Measurements from ENCODE around the gene ZBTB1.
"Not testable (repeated sequence)": the region's sequence is repeated elsewhere in the genome, so short reads cannot be mapped to it uniquely, and the experiment has no call there.

Gene ZBTB1

DNA sequence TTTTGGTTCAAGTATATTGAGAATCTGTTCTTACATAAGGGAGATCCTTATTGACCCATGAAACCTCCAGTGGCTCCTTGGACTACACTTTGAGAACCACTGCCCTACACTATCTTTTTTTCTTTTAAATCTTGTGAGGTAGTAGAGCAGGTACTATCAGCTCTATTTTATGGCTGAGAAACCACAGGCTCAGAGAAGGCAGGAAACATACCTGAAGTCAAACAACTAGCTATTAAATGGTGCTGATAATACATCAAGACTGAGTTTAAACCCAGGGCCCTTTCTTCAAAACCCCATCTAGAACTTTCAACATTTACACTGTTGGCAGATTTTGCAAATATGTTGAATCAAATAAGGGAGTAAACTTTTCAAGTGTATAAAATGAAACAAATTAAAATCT is 7.8 kb upstream of the ZBTB1 start:
- no peak for DNase-seq (ENCODE audit: low read depth in 3 of 3, low spot score in 1 of 3)

DNA sequence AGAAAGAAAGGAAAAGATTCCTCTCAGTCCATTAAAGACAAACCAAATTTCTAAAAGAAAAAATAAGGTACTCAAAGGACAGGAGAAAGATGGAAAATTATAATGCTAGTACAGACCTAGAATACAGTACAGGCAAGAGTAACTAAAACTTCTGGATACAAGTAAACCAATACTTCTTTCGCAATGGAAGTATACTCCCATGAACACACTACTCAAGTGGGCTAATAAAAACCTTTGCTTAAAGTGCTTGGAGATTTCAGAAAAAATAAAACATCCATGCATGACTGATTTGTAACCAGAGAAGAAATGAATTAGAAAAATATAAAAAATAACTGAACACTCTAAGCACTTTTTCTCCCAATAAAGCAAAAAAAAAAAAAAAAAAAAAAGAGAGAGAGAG is 4.5 kb upstream of the ZBTB1 start:
- no peak for DNase-seq (ENCODE audit: low read depth in 3 of 3, low spot score in 1 of 3)

DNA sequence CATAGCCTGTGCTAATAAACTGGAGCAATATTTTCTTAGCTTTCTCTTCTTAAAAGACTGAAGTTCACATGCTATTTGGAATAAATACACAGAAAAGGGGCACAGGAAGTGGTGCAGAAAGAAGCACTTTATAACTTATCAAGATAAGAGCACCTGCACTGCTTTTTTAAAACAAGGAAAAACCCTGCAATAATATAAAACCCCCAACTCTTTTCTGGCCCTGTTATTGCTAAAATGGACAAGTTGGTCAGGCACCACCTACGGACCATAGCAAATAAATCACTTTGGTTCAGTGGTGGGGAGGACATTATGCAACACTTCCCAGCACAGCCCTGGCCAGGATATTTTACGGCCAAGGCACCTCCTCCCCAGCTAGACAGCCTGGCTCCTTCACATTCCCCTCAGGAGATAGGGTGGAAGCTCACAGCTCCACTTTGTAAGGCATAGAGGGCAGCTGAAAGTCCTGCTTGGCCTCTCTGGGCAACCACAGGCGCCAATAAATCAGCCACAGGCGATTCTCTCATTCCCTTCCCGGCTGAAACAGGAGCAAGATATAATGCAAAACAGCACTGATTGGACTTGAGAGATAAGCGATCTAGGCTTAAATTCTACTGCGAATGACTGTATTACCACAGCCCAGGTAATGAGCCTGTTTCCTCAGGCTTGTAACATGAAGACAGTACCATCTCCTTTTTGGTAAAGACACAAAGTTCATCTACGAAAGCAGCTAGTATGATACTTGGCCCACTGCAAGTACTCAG is 3.0 kb upstream of the ZBTB1 start:
- no peak for DNase-seq (ENCODE audit: low read depth in 3 of 3, low spot score in 1 of 3)

DNA sequence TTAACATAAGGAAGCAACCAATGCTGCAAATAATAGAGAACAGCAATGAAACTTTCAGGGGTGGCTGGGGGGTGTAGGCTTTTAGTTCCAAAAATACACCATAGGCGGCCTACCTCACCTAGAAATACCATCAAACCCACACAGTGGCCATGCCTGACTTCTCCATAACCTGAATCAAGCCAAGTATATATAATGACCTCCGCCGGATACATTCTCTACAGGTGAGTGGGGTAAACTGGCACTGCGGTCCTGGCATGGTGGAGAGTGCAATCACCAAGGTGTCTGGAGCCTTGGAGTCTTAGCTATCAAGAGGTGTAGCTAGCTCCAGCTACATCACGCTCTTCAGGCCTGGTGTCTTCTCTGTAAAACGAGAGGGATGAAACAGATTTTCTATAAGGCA is 2.1 kb upstream of the ZBTB1 start:
- DNase-seq (ENCODE audit: low read depth in 3 of 3, low spot score in 1 of 3) = no peak

DNA sequence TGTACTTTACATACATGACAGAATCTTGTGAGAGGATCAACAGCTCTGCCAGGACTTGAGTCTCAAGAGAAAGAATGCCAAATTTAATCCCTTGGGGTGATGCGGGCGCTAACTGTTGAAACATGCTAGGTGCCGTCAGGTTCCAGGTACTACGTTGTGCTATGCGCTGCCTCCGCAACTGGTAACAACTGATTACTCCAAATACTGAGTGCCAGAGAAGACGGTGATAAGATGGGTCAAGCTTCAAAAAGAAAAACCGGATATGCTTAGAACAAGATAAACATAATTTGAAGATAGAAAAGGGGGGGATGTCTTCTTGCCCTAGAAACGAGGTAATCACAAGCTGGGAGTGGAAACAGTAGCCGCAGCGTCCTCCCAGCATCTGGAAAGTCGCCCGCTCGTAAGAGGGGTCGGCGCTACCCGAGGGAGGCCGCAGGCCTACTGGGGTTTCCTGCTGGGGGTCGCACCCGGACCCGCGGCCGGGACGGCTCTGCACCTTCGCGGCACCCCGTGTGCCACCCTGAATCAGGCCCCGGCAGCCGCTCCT is 1.6 kb upstream of the ZBTB1 start:
- peak in 1 of 3 donors; percentile 18 for DNase-seq (ENCODE audit: low read depth in 3 of 3, low spot score in 1 of 3)

DNA sequence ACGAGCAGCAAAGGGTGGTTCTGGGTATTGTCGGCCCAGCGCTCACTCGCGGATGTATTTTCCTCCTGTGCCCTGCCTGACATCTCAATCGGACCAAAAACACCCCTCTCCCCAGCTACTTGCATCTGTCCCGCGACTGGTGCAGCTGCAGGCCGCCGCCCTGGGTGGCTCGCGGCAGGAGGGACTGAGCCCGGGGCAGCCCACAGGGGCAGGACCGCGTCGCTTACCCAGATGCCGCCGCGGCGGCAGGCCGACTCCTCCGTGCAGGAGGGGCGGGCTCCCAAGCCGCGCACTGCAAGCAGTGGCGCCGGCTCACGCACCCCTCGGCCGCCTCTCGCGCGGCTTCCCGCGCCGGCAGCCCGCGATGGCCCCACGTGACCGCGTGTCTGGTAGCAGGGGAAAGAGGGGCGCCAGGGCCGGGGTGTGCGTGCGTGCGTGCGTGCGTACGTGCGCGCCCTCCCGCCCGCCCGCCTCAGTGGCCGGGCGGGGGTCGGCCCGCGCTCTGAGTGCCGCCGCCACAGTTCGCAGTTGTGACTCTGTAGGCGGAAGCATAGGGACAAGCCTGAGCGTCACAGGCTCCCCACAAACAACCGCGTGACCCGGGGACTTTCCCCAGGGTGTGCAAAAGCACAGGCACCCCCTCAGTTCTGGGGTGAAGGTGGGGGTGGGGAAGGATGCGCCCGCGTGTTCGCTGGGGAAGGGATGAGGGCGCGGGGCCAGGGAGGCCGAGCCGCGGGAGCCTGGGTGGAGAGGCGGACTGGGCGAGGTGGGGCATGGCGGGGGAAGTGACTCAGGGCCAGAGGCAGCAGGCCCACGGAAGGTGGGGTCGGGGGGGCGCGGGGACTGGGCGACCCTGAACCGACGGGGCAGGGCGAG is 898 bp upstream of the ZBTB1 start, which contains the start of gene ZBTB25:
ZBTB25 (minus strand) TSS at position 405 of the 876 bp plus-strand sequence. CDS start 13,305 bp downstream, outside the sequence.
- DNase-seq (ENCODE audit: low read depth in 3 of 3, low spot score in 1 of 3) = peak; percentile 79 to 93 (median 90)

DNA sequence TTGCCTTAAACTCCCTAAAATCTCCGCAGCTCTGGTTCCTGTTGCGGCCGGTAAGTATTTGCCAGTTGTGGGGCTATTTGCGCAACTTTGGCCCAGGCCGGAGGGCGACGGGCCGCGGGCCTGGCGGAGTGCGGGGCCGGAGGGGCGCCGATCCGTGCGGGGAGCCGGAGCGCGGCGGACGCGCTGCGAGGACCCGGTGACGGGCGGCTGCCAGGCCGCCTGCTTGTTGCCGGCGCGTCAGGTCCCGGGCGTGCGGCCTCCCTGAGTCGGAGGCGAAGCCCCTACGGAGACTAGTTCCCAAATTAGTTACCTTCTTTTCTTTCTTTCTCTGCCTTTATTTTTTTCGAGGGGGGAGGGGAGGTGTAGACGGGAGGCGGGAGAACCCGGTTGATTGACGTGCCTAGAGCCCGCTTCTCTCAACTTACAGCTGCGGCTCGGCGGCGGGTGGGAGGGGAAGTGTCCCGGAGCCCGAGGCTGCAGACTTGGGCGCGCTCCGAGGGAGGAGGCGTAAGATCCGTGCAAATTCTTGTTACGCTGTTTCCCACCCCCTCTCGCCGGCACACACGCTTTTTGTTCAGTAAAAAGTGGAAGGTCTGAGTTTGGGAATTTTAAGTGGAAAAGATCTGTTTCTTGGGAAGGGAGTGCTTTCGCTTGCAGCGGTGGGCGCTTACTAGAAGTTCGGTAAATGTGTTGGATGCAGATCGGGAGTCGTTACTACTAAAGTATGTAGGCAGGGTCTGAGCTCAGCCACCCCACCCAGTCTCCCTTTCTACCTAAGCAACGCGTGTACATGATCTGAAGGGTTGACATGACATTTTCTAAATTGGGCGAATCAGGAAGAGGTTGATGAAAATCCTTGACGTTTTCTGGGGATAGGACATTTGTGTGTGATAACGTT is 576 bp downstream of the ZBTB1 start:
- DNase-seq (ENCODE audit: low read depth in 3 of 3, low spot score in 1 of 3) = peak; percentile 60 to 67 (median 66)

DNA sequence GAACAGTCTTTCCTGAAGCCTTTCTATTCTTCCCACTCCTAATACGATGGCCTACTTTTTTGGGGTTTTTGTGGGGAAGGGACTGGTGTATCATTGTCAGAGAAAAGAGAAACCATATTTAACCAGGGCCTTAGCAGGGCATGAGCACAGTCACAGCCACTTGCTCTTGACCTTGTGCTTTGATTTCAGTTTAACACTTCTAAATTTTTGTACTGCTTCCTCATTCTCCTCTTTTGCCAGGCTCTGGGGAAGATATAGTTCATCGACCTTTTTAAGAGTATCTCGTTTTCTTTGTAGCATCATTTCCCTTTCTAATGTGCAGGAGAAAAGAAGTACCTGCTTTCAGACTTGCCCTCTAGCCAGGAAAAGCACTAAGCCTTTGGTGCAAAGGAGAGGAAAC is 2.2 kb downstream of the ZBTB1 start:
- no peak for DNase-seq (ENCODE audit: low read depth in 3 of 3, low spot score in 1 of 3)

DNA sequence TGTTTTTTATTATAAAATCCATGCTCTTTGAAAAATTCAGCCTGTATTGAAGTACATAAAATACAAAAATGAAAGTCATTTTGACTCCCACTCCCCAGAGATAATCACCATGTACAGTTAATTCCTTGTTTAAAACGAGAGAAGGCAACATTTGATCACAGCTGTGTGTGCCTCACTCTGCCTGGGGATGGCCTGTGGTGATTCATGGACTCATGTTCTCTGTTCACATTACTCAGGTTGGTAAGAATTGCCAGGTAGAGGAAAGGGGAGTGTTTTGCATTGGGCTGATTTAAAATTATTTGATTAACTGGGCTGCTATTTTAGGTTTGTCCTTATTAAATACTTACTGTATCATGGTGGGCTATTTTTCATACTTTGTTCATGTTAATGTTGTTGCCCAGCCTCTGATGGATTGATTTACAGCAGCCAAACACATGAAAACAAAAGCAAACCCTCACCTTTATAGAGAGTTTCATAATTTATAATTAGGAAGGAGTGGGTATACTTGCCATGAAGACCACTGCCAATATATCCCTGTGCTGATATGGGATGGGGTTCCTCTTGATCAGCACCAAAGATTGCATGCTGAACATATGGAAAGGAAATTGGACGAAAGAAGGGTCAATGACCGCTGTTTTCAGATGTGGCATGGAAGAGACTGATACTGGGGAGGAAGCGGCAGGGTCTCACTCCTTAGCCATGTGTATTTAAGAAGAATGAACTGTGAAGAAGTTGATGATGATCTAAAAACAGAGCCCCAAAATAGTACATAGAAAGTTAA is 3.0 kb downstream of the ZBTB1 start:
- peak in 1 of 3 donors; percentile 14 for DNase-seq (ENCODE audit: low read depth in 3 of 3, low spot score in 1 of 3)

DNA sequence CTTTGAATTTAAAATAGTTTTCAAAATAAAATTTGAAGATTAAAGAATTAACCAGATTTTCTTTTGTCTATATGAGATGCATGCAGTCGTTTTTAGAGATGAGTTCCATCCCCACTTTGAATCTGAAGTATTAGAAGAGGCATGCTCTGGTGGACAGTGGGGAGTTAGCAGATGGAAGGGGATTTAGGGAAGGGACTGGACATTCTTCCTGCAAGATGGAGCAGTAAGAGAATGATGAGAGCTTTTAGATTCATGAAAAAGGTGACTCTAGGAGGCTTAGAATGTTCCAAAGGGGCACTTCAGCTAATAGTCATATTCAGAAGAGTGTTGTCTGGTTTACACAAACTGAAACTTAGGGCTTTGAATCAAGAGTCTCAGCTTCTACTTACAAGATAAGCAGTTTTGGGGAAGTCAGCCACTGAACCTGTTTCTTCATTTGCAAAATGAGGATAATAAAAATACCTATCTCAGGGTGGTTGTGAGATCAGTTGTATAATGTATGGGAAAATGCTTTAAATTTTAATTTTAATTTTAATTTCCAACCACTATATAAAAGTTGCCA is 3.7 kb downstream of the ZBTB1 start:
- no peak for DNase-seq (ENCODE audit: low read depth in 3 of 3, low spot score in 1 of 3)

DNA sequence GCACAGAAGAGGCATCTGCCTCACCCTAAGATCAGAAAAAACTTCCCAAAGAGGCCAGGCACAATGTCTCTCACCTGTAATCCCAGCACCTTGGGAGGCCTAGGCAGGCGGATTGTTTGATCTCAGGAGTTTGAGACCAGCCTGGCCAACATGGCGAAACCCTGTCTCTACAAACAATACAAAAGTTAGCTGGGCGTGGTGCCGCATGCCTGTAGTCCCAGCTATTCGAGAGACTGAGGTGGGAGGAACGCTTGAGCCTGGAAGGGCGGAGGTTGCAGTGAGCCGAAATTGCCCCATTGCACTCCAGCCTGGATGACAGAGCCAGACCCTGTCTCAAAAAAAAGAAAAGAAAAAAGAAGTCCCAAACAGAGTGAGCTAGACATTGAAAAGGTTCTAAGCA is 4.5 kb downstream of the ZBTB1 start:
- DNase-seq (ENCODE audit: low read depth in 3 of 3, low spot score in 1 of 3) = no peak

DNA sequence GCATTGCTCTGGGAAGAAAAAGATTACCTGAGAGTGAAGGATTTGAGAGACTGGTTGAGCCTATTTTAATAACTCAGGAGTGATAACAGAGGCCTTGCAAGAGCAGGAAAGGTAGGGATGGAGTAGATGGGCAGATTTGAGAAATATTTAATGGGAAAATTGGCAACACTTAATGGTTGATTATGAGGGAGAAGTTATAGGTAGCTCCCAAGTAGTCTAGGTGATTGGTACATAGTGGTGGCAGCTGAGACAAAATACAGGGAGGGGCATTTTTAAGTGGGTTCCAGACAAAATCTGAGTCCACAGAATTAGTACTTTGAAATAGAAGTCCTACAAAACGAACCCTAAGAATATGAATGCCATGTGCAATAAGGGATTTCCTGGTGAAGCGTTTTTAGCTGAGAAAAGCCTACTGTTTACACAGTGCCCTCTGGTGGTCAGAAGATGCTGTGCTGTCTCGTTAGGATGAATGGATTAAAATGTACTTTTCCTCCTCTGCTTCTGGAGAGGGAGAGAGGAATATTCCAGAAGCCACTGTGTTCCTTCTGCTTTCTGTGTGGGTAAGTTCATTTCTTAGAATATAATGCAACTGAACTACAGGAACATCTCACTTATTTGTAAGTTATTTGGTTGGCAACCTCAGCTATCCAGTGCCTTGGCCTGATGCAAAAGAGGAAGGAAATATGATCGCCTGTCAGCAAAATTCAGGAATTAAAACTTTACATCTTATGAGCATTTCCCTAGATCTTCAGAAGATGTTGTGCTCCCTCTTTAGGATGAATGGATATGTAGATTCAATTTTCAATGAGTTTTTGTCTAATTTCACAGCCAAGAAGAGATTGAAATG is 6.5 kb downstream of the ZBTB1 start:
- peak in 2 of 3 donors; percentile 27 to 31 for DNase-seq (ENCODE audit: low read depth in 3 of 3, low spot score in 1 of 3)

DNA sequence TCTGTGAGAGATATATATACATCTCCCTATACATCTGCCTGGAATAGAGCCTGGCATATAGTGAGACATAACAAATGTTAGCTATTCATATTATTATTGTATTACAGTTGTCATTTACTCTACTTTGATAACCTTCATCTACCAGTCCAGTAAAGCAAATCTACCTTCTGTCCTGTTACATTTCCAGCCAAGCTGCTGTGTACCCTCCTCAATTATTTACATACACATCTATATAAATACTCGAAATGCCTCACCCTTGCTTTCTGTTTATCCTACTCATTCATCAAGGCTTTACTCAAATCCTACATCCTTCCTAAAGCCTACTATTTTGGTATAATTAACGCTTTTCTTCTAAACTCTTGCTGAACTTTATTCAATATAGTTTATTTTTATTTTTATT is 8.7 kb downstream of the ZBTB1 start:
- no peak for DNase-seq (ENCODE audit: low read depth in 3 of 3, low spot score in 1 of 3)

DNA sequence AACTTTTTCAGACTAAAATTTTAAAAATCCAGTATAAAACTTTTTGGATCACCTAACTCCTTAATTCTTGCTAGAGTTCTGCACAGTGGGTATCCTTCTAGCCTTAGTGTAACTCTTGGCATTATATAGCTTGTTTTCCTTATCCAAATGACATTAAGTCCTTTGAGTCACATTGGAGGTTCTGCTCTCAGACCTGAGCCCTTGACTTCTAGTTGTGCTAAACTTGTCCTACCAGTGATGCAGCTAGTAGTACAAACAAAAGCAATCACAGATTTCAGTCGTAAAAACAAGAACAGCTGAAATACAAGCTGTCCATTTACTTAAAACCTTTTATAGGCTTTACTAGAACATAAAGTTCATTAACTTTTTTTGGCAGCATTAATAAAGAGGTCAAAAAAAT is 10.5 kb downstream of the ZBTB1 start:
- DNase-seq (ENCODE audit: low read depth in 3 of 3, low spot score in 1 of 3) = no peak

DNA sequence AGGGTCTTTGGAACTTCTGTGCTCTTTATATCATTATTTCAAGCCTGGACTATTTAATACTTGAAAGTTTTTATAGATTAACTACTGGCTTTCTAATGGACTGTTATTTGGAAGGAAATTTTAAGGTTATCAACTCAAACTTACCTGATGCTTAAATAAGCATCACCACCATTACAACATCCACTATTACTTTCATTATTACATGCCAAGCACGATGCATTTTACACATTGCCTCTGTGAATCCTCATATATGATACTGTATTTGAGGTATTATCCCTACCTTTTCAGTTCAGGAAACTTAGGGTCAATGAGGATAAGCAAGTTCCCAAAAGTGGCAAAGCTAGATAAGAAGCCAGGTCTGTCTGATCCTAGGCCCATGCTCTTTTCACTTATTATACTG is 12.4 kb downstream of the ZBTB1 start:
- DNase-seq (ENCODE audit: low read depth in 3 of 3, low spot score in 1 of 3) = no peak

DNA sequence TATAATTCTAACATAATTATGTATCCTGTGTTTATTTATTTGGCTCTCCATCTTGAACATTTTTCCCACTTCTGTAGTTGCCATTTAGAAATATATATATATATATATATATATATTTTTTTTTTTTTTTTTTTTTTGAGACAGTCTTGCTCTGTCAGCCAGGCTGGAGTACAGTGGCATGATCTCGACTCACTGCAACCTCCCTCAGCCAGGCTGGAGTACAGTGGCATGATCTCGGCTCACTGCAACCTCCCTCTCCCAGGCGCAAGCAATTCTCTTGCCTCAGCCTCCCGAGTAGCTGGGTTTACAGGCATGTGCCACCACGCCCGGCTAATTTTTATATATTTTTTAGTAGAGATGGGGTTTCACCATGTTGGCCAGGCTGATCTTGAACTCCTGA is 13.1 kb downstream of the ZBTB1 start:
- DNase-seq (ENCODE audit: low read depth in 3 of 3, low spot score in 1 of 3) = not testable (repeated sequence)

DNA sequence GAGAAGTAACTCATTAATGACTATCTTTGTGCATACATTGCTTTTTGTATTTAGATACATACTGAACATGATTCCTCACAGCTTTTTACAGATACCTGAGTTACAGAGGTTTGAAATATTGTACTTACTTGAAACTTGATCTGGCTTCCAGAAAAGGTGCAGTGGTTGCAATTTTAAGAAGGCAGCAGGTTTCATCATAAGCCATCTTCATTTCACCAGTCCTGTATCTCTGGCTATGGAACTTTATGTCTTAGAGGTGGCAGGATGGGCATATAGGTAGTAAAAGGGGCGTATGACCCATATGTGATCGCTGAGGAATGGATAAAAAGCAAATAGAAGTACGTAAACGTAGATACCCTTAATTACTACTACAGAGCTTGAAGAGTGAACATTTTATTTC is 13.7 kb downstream of the ZBTB1 start:
- DNase-seq (ENCODE audit: low read depth in 3 of 3, low spot score in 1 of 3) = no peak

DNA sequence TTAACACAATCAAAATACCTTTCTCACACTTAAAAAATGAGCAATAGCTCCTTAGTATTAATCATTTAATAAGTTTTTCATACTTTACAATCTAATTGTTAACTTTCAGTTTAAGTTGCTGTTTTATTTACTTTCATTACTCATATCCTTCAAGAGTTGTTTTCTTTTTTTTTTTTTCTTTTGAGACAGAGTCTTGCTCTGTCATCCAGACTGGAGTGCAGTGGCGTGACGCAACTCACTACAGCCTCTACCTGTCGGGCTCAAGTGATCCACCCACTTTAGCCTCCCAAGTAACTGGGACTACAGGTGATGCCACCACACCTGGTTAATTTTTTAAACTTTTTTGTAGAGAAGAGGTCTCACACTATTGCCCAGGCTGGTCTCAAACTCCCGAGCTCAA is 16.1 kb downstream of the ZBTB1 start:
- no peak for DNase-seq (ENCODE audit: low read depth in 3 of 3, low spot score in 1 of 3)
